GM12865 (cell line): ENCODE data around the gene SLC36A3.
"Not testable (repeated sequence)": the region's sequence is repeated elsewhere in the genome, so short reads cannot be mapped to it uniquely, and the experiment has no call there.

Experiments used
- DNase-seq: peaks from one replicate; pipeline ENCODE4 v3.0.0; 2010; ENCODE audit warnings: low read depth
- H3K4me3 ChIP-seq: 2 replicates; pipeline ENCODE4 v1.5.1; 2011; ENCODE audit warnings: mild to moderate bottlenecking, low read depth, low read length, control low read depth
- CTCF ChIP-seq: IDR thresholded peaks from 2 replicates; pipeline ENCODE4 v1.5.1; 2011; ENCODE audit warnings: low read length, control low read depth, low read depth, inconsistent platforms; ENCODE audit not compliant: insufficient read depth; ENCODE audit errors: missing control alignments

Gene SLC36A3

GRCh38 chr5:151249281-151249680 lies 54.3 kb downstream of the SLC36A3 start:
- H3K4me3 ChIP-seq: no peak overlapping the region
- TF ChIP-seq CTCF: no peak
- DNase-seq: no peak

GRCh38 chr5:151248651-151249050 lies 54.9 kb downstream of the SLC36A3 start:
- no peak for DNase-seq
- no peak overlapping the region for H3K4me3 ChIP-seq
- no peak for TF ChIP-seq CTCF

DNA sequence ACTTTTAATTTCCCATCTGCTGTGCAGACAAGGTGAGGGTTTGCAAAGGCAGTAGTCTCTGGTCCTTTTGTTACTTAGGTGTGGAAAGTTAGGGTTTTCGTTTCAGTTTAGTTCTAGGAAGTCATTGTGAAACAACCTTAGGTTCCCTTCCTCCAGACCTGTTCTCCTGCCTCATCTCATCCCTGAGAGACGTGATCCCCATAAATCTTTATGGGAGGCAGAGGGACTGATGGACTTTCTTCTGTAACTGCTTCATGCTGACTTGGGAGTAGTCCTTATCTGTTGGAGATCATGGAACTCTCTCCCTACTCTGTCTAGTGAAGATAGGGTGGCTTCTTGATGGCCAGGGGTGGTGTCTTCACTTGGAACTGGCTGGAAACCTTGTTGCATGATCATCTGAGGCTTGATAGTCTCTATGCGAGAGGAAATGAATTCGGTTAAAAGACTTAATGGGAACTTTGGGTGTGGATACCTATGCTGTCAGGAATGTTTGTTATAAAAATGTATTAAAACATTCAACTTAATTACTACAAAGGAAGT lies 57.8 kb downstream of the SLC36A3 start:
- H3K4me3 ChIP-seq: no peak overlapping the region
- DNase-seq: no peak
- TF ChIP-seq CTCF: no peak

- no peak overlapping the region for H3K4me3 ChIP-seq
- no peak for TF ChIP-seq CTCF
- no peak for DNase-seq
Measured at GRCh38 chr5:151244206-151244605, 59.4 kb downstream of the SLC36A3 start.

DNA sequence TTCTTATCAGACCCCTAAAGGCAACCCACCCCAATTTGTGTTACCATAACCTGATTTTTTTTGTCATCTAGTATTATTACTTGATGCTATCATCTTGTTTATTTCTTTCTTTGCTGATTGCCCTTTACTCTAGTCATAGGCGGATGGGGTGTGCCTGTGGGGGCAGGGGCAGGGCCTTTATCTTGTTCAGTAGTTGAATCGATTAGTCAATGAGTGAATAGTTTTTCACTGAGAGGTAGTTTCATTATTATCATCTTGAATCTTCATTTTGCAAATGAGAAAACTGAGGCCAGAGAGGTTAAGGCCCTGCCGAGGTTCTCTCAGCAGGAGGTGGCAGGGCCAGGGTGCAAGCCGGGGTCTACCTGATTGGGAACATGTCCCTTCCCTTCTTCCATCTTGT lies 60.0 kb downstream of the SLC36A3 start:
- no peak for TF ChIP-seq CTCF
- DNase-seq: no peak
- H3K4me3 ChIP-seq: no peak overlapping the region

DNA sequence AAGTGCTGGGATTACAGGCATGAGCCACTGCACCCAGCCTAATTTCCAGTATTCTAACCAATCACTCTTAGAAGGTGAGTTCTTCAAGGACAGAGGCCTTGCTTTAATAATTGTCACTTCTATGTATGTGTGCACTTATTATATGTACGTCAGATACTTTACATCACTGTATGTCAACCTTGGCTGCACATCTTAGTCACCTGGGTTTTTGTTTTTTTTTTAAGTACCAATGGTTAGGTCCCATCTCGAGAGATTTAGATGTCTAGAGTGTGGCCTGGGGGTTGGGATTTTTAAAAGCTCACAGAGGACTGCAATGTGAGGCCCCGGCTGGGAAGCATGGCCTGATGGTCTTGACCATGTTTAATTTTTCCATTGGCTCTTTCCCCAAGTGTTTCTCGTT lies 60.4 kb downstream of the SLC36A3 start:
- no peak for DNase-seq
- no peak overlapping the region for H3K4me3 ChIP-seq
- no peak for TF ChIP-seq CTCF

GRCh38 chr5:151240924-151241635 lies 62.5 kb downstream of the SLC36A3 start:
- H3K4me3 ChIP-seq: no peak overlapping the region
- TF ChIP-seq CTCF: no peak
- DNase-seq: no peak

DNA sequence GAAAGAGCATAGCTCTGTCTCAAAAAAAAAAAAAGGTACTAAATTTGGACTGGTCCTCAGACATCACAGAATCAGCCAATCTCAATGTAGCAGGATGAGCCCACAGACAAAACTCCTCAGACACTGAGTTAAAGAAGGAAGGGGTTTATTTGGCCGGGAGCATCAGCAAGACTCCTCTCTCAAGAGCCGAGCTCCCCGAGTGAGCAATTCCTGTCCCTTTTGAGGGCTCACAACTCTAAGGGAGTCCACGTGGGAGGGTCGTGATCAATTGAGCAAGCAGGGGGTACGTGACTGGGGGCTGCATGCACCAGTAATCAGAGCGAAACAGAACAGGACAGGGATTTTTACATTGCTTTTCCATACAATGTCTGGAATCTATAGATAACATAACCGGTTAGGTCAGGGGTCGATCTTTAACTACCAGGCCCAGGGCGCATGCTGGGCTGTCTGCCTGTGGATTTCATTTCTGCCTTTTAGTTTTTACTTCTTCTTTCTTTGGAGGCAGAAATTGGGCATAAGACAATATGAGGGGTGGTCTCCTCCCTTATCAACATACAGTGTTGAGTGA lies 63.2 kb downstream of the SLC36A3 start:
- DNase-seq, H3K4me3 ChIP-seq: not testable (repeated sequence)
